ENCODE results near the gene ITGAL.

Gene ITGAL

DNA sequence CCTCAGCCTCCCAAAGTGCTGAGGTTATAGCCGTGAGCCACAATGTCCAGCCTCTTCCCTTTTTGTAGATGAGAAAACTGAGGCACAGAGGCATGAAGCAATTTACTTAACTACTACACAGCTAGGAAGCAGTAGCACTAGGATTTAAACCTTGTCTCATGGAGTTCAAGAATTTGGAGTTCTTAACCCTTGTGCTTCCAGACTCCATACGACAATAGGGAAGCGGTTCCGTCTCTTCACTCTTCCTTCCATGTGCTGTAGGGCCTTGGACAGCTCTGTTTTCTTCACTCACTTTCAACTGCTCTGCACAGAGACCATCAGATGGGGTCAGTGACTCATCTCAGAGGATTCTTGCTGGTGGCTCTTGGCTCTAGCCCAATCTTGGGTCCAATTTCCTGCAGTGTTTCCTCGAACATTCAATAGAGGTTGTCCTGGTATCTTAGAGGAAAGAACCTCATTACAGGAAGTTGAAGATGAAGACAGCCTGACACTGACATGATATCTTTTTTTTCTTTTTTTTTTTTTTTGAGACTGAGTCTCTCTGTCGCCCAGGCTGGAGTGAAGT lies 19.3 kb downstream of the ITGAL start:
- H3K36me3 ChIP-seq, result no peaks in the 10 kb centered on the region
- no peaks in the 10 kb centered on the region for H3K27me3 ChIP-seq
- no peak overlapping the region for H3K4me3 ChIP-seq (ENCODE audit: low read depth, low read length)
- no peaks in the 10 kb centered on the region for H3K4me1 ChIP-seq
- H3K9me3 ChIP-seq, result no peaks in the 10 kb centered on the region
- TF ChIP-seq, protein P1, sequence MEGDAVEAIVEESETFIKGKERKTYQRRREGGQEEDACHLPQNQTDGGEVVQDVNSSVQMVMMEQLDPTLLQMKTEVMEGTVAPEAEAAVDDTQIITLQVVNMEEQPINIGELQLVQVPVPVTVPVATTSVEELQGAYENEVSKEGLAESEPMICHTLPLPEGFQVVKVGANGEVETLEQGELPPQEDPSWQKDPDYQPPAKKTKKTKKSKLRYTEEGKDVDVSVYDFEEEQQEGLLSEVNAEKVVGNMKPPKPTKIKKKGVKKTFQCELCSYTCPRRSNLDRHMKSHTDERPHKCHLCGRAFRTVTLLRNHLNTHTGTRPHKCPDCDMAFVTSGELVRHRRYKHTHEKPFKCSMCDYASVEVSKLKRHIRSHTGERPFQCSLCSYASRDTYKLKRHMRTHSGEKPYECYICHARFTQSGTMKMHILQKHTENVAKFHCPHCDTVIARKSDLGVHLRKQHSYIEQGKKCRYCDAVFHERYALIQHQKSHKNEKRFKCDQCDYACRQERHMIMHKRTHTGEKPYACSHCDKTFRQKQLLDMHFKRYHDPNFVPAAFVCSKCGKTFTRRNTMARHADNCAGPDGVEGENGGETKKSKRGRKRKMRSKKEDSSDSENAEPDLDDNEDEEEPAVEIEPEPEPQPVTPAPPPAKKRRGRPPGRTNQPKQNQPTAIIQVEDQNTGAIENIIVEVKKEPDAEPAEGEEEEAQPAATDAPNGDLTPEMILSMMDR (IDR thresholded peaks at IDR 0.05; ENCODE audit: low read depth, low read length), result no peak
- no peak for DNase-seq

DNA sequence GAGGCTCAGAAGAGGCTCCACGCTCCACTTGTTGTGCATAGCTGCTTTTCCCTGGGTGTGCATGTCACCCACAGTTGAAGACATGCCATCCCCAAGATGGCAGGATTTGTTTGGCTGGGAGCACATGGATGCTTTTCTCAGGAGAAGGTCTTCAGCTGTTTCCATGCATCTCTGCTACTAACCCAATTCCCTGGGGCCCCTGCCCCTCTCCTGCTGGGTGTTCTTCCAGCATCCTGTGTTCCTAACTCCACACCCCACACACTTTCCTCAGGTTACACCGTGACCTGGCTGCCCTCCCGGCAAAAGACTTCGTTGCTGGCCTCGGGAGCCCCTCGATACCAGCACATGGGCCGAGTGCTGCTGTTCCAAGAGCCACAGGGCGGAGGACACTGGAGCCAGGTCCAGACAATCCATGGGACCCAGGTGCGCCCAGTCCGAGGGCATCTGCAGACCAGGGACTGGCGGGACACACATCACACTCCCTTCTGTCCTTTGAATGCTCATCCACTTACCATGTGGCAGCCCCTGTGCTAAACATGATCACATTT lies 21.5 kb downstream of the ITGAL start:
- Histone ChIP-seq H3K4me1 (no peaks in the 10 kb centered on the region), H3K9me3 (no peaks in the 10 kb centered on the region), H3K27me3 (no peaks in the 10 kb centered on the region), H3K4me3 (ENCODE audit: low read depth, low read length) (no peak overlapping the region), H3K36me3 (no peaks in the 10 kb centered on the region)
- DNase-seq, result no peak
- TF ChIP-seq, protein P1 (IDR thresholded peaks at IDR 0.05; ENCODE audit: low read depth, low read length), result no peak

DNA sequence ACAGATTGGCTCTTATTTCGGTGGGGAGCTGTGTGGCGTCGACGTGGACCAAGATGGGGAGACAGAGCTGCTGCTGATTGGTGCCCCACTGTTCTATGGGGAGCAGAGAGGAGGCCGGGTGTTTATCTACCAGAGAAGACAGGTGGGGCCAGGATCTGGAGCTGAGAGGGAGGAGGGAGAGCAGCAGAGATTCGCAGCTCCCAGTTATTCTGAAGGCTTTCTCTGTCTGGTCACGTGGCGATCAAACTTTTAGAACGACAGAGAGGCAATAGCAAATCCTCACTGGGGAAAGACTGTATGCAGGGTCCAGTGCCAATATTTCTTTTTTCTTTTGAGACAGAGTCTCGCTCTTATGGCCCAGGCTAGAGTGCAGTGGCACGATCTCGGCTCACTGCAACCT lies 22.2 kb downstream of the ITGAL start:
- H3K9me3 ChIP-seq, result no peaks in the 10 kb centered on the region
- no peaks in the 10 kb centered on the region for H3K36me3 ChIP-seq
- no peaks in the 10 kb centered on the region for H3K27me3 ChIP-seq
- no peaks in the 10 kb centered on the region for H3K4me1 ChIP-seq
- H3K4me3 ChIP-seq (ENCODE audit: low read depth, low read length), result no peak overlapping the region
- no peak for DNase-seq
- TF ChIP-seq, protein P1 (IDR thresholded peaks at IDR 0.05; ENCODE audit: low read depth, low read length), result no peak

DNA sequence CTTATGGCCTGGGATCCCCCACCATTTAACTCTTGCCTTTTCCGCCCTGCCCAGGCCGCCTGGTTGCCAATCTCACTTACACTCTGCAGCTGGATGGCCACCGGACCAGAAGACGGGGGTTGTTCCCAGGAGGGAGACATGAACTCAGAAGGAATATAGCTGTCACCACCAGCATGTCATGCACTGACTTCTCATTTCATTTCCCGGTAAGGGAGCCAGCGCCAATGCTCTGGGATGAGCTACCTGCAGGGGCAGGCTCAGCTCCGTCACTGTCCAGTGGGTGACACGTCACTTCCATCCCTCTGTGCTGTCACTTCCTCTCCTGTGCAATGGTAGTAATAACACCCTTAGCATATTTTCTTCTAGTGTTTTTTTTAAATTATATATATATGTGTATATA lies 26.7 kb downstream of the ITGAL start:
- Histone ChIP-seq H3K9me3 (no peaks in the 10 kb centered on the region), H3K27me3 (no peaks in the 10 kb centered on the region), H3K4me3 (ENCODE audit: low read depth, low read length) (no peak overlapping the region), H3K36me3 (no peaks in the 10 kb centered on the region), H3K4me1 (no peaks in the 10 kb centered on the region)
- no peak for DNase-seq
- TF ChIP-seq, protein P1 (IDR thresholded peaks at IDR 0.05; ENCODE audit: low read depth, low read length), result no peak

DNA sequence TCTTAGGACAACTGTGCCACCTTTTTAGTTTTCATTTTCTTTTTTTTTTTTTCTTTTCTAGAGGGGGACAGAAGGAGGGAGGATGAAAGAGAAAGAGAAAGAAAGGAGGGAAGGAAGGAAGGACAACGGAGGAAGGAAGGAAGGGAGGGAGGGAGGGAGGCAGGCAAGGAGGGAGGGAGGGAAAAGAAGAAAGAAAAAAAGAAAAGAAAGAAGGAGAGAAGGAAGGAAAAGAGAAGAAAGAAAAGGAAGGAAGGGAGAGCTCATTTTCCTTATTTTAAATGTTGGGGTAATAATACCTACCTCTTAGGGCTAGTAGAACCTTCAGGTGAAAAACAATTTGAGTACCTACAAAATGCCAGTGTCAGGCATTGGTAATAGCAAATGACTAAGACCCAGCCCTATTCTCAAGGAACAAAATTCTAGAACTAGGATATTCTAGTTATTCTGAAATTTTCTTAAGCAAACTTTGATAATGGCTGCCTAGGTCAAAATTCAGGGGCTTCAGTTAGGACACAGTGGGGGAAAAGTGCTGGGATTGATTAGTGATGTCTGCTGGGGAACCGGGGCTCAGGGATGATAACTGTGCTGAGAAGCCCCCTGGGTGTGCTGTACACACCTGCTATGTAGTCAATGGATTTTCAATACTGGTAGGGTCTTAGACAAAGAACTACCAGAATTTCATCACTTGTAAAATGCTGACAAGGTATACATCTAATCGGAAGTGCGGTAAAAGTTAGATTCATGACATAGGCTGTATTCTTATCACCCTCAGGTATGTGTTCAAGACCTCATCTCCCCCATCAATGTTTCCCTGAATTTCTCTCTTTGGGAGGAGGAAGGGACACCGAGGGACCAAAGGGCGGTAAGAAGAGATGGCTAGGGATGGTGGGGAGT lies 31.1 kb downstream of the ITGAL start:
- no peaks in the 10 kb centered on the region for H3K4me1 ChIP-seq
- no peak overlapping the region for H3K4me3 ChIP-seq (ENCODE audit: low read depth, low read length)
- H3K9me3 ChIP-seq, result no peaks in the 10 kb centered on the region
- H3K36me3 ChIP-seq, result no peaks in the 10 kb centered on the region
- TF ChIP-seq, protein P1 (IDR thresholded peaks at IDR 0.05; ENCODE audit: low read depth, low read length), result no peak
- H3K27me3 ChIP-seq, result no peaks in the 10 kb centered on the region
- no peak for DNase-seq
